HPDE6-E6E7 (cell line): ENCODE measurements around the gene FAM222B.
"Not testable (repeated sequence)": the region's sequence is repeated elsewhere in the genome, so short reads cannot be mapped to it uniquely, and the experiment has no call there.

Experiments
- DNase-seq: peaks from one replicate; pipeline ENCODE4 v3.0.0; 2011; ENCODE audit warnings: missing footprints; ENCODE audit errors: extremely low spot score

FAM222B gene

GRCh38 chr17:28871056-28871579 is 28.5 kb upstream of the FAM222B start:
- DNase-seq, result no peak

- DNase-seq, result no peak
Observed at GRCh38 chr17:28867276-28867675, 24.7 kb upstream of the FAM222B start.

GRCh38 chr17:28865946-28866752 is 23.6 kb upstream of the FAM222B start:
- peak; percentile 83 for DNase-seq

- no peak for DNase-seq
Observed at GRCh38 chr17:28864991-28865849, 22.6 kb upstream of the FAM222B start.

- DNase-seq, result no peak
Observed at GRCh38 chr17:28863953-28864352, 21.4 kb upstream of the FAM222B start.

GRCh38 chr17:28862561-28862960 is 20.0 kb upstream of the FAM222B start:
- no peak for DNase-seq

GRCh38 chr17:28861393-28862203 is 19.0 kb upstream of the FAM222B start:
- DNase-seq, result no peak

- no peak for DNase-seq
Observed at GRCh38 chr17:28860363-28860808, 17.8 kb upstream of the FAM222B start.

GRCh38 chr17:28858801-28859355 is 16.3 kb upstream of the FAM222B start:
- no peak for DNase-seq

GRCh38 chr17:28857905-28858800 is 15.6 kb upstream of the FAM222B start:
- no peak for DNase-seq

GRCh38 chr17:28856028-28856574 is 13.5 kb upstream of the FAM222B start:
- no peak for DNase-seq

GRCh38 chr17:28855336-28855679 is 12.7 kb upstream of the FAM222B start:
- no peak for DNase-seq

GRCh38 chr17:28854457-28855335 is 12.1 kb upstream of the FAM222B start, which contains the start of gene ERAL1:
Gene ERAL1 (plus strand): TSS chr17:28855016. CDS start chr17:28855035, 19 bp downstream.
- DNase-seq, result peak; percentile 92

- no peak for DNase-seq
Observed at GRCh38 chr17:28853295-28853694, 10.7 kb upstream of the FAM222B start.

GRCh38 chr17:28849281-28849680 is 6.7 kb upstream of the FAM222B start:
- DNase-seq, result no peak

- DNase-seq, result not testable (repeated sequence)
Observed at GRCh38 chr17:28848667-28849066, 6.1 kb upstream of the FAM222B start.

- DNase-seq, result not testable (repeated sequence)
Observed at GRCh38 chr17:28846699-28847098, 4.1 kb upstream of the FAM222B start.

GRCh38 chr17:28846231-28846630 is 3.6 kb upstream of the FAM222B start:
- no peak for DNase-seq

GRCh38 chr17:28843816-28844148 is 1.2 kb upstream of the FAM222B start:
- DNase-seq, result no peak
